Measurements from ENCODE around the gene CD36. TPM values are rescaled to one million over a fixed set of nuclear protein-coding genes. Genes with fewer than 3 reads are reported as not detected.

CD36 gene
- total RNA-seq, 1 donor from 2014 or later: 1.7 TPM

DNA sequence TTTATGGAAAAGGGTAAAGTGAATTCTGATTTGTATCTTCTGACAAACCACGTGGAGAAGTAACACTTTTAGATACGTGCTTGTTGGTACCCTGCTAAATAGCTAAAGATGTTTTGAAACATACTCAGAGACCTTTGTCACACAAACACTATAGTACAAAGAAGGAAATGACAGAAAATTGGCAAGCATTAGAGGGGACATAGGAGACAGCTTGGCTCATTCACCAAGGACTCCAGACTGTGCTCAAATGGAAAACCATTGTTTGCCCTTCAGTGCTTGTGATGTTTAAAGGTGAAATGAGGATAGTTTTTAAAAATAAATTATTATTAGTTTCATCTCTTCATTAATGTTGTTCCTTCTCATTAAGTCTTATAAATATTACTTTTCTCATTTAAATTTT is 34.0 kb upstream of the CD36 start:
- H3K27ac Mint-ChIP-seq (ENCODE audit: unreplicated experiment): no peak overlapping the region
- FAIRE-seq (no peak), DNase-seq (ENCODE audit: low read depth) (no peak)
- Histone ChIP-seq H3K4me1 (ENCODE audit: insufficient read depth, low read length) (no peaks in the 10 kb centered on the region), H3K27ac (ENCODE audit: low read depth, low read length) (no peak overlapping the region), H2AFZ (ENCODE audit: low read depth, low read length) (no peak overlapping the region), H3K4me3 (ENCODE audit: insufficient read depth, low read depth, low read length) (no peak overlapping the region), H3K79me2 (ENCODE audit: insufficient read depth, low read length) (no peaks in the 10 kb centered on the region), H3K9ac (ENCODE audit: low read length) (no peak overlapping the region), H3K4me2 (ENCODE audit: low read length) (no peak overlapping the region), H3K9me3 (ENCODE audit: insufficient read depth, low read depth, low read length) (no peaks in the 10 kb centered on the region), H3K36me3 (ENCODE audit: insufficient read depth, low read length) (no peaks in the 10 kb centered on the region), H3K27me3 (ENCODE audit: insufficient read depth, low read length) (no peaks in the 10 kb centered on the region), H4K20me1 (ENCODE audit: insufficient read depth, low read length) (no peaks in the 10 kb centered on the region)
- H3K4me1 Mint-ChIP-seq (ENCODE audit: low read depth, unreplicated experiment): no peaks in the 10 kb centered on the region
- H3K4me3 Mint-ChIP-seq (ENCODE audit: unreplicated experiment): no peak overlapping the region
- TF ChIP-seq, protein P1, sequence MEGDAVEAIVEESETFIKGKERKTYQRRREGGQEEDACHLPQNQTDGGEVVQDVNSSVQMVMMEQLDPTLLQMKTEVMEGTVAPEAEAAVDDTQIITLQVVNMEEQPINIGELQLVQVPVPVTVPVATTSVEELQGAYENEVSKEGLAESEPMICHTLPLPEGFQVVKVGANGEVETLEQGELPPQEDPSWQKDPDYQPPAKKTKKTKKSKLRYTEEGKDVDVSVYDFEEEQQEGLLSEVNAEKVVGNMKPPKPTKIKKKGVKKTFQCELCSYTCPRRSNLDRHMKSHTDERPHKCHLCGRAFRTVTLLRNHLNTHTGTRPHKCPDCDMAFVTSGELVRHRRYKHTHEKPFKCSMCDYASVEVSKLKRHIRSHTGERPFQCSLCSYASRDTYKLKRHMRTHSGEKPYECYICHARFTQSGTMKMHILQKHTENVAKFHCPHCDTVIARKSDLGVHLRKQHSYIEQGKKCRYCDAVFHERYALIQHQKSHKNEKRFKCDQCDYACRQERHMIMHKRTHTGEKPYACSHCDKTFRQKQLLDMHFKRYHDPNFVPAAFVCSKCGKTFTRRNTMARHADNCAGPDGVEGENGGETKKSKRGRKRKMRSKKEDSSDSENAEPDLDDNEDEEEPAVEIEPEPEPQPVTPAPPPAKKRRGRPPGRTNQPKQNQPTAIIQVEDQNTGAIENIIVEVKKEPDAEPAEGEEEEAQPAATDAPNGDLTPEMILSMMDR (IDR thresholded peaks at IDR 0.05; ENCODE audit: insufficient read depth, low read depth, low read length): no peak
- TF ChIP-seq EZH2 (IDR thresholded peaks at IDR 0.05; ENCODE audit: insufficient read depth, low read length): no peak
- H3K36me3 Mint-ChIP-seq (ENCODE audit: low read depth, unreplicated experiment): no peaks in the 10 kb centered on the region
- no peaks in the 10 kb centered on the region for H3K9me3 Mint-ChIP-seq (ENCODE audit: unreplicated experiment)
- H3K27me3 Mint-ChIP-seq (ENCODE audit: low read depth, unreplicated experiment): no peaks in the 10 kb centered on the region

DNA sequence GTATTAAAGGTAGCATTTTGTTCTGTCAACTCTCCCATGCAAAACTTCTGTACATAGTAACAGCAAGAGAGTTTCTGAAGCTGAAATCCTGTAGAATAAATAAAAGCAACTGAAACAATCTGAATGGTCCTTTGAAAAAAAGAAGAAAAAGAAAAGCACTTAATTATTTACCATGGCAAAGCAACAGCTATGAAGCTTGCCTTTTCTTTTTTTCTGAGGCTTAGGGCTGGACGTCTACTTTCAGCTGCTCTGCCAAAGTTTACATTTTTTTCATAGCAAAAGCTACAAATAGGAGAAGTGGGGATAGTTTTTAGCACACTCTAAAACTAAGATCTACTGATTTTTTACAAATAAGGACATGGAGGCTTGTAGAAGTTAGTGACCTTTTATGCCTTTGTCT is 31.3 kb upstream of the CD36 start:
- DNase-seq (ENCODE audit: low read depth): no peak
- no peak overlapping the region for H3K9ac ChIP-seq (ENCODE audit: low read length)
- H3K27ac Mint-ChIP-seq (ENCODE audit: unreplicated experiment): no peak overlapping the region

DNA sequence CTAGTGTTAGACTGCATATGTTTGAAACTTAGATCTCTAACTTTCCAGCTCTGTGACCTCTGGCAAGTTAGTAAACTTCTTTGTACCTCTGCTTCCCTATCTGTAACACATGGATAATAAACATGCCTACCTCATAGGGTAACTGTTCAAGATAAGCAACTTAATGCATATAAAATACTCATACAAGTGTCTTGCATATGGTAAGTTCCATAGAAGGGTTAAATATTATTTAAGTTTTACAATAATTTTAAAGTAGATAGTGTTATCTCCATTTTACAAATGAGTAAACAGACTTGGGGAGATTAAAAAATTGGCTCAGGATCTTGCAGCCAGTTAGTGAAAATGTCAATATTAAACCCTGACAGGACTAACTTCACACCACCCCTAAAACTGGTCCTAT is 30.1 kb upstream of the CD36 start:
- Histone ChIP-seq H3K36me3 (ENCODE audit: insufficient read depth, low read length) (no peaks in the 10 kb centered on the region), H3K79me2 (ENCODE audit: insufficient read depth, low read length) (no peaks in the 10 kb centered on the region), H3K27me3 (ENCODE audit: insufficient read depth, low read length) (no peaks in the 10 kb centered on the region), H3K4me1 (ENCODE audit: insufficient read depth, low read length) (peaks cover 14% of the 10 kb centered on the region), H3K9me3 (ENCODE audit: insufficient read depth, low read depth, low read length) (no peaks in the 10 kb centered on the region), H2AFZ (ENCODE audit: low read depth, low read length) (no peak overlapping the region), H3K27ac (ENCODE audit: low read depth, low read length) (no peak overlapping the region), H4K20me1 (ENCODE audit: insufficient read depth, low read length) (no peaks in the 10 kb centered on the region), H3K4me3 (ENCODE audit: insufficient read depth, low read depth, low read length) (no peak overlapping the region), H3K9ac (ENCODE audit: low read length) (no peak overlapping the region), H3K4me2 (ENCODE audit: low read length) (no peak overlapping the region)
- TF ChIP-seq, protein P1 (IDR thresholded peaks at IDR 0.05; ENCODE audit: insufficient read depth, low read depth, low read length): no peak
- no peak for DNase-seq (ENCODE audit: low read depth)
- FAIRE-seq: no peak
- H3K4me1 Mint-ChIP-seq (ENCODE audit: low read depth, unreplicated experiment): no peaks in the 10 kb centered on the region
- H3K4me3 Mint-ChIP-seq (ENCODE audit: unreplicated experiment): no peak overlapping the region
- no peaks in the 10 kb centered on the region for H3K9me3 Mint-ChIP-seq (ENCODE audit: unreplicated experiment)
- H3K36me3 Mint-ChIP-seq (ENCODE audit: low read depth, unreplicated experiment): no peaks in the 10 kb centered on the region
- H3K27me3 Mint-ChIP-seq (ENCODE audit: low read depth, unreplicated experiment): no peaks in the 10 kb centered on the region
- no peak overlapping the region for H3K27ac Mint-ChIP-seq (ENCODE audit: unreplicated experiment)

More for the DNA sequence above, 31.3 kb upstream of the CD36 start:
- Mint-ChIP-seq H3K27me3 (ENCODE audit: low read depth, unreplicated experiment) (no peaks in the 10 kb centered on the region), H3K4me3 (ENCODE audit: unreplicated experiment) (no peak overlapping the region), H3K9me3 (ENCODE audit: unreplicated experiment) (no peaks in the 10 kb centered on the region), H3K4me1 (ENCODE audit: low read depth, unreplicated experiment) (no peaks in the 10 kb centered on the region), H3K36me3 (ENCODE audit: low read depth, unreplicated experiment) (no peaks in the 10 kb centered on the region)
- H3K9me3 ChIP-seq (ENCODE audit: insufficient read depth, low read depth, low read length): no peaks in the 10 kb centered on the region
- H3K27me3 ChIP-seq (ENCODE audit: insufficient read depth, low read length): no peaks in the 10 kb centered on the region
- H3K79me2 ChIP-seq (ENCODE audit: insufficient read depth, low read length): no peaks in the 10 kb centered on the region
- no peaks in the 10 kb centered on the region for H4K20me1 ChIP-seq (ENCODE audit: insufficient read depth, low read length)
- H3K36me3 ChIP-seq (ENCODE audit: insufficient read depth, low read length): no peaks in the 10 kb centered on the region
- TF ChIP-seq, protein P1 (IDR thresholded peaks at IDR 0.05; ENCODE audit: insufficient read depth, low read depth, low read length): no peak
- no peak for TF ChIP-seq EZH2 (IDR thresholded peaks at IDR 0.05; ENCODE audit: insufficient read depth, low read length)
- no peak overlapping the region for H3K4me3 ChIP-seq (ENCODE audit: insufficient read depth, low read depth, low read length)
- H2AFZ ChIP-seq (ENCODE audit: low read depth, low read length): no peak overlapping the region
- H3K4me1 ChIP-seq (ENCODE audit: insufficient read depth, low read length): peaks cover 4% of the 10 kb centered on the region
- H3K27ac ChIP-seq (ENCODE audit: low read depth, low read length): no peak overlapping the region
- no peak for FAIRE-seq
- H3K4me2 ChIP-seq (ENCODE audit: low read length): no peak overlapping the region

Data from astrocyte (in vitro differentiated cells and primary cell).